HG03571 (cell line): Measurements from ENCODE around the gene DCUN1D1.

Source experiments
- ATAC-seq: cut with Tn5 transposase; IDR thresholded peaks from one replicate; pipeline ENCODE4 v1.9.1; 2021; ENCODE audit not compliant: unreplicated experiment

DCUN1D1 gene

DNA sequence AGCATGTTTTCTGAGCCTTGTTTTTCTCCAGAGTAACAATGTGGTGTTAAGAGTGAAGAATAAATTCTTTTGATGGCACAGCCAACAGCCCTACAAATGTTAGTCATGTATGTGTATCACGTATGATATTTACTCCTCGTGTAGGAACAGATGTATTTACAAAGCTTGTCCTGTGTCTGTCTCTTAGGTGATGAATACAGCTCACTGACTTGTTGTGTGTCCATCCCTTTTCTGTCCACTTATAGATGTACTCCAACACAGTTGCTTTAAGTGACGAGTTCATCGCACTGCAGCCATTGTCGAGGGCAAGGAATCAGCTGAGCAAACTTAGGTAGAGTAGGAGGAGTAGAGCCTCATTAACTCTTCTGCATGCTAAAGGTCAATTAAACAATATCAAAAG is 78.1 kb downstream of the DCUN1D1 start:
- no peak for ATAC-seq

DNA sequence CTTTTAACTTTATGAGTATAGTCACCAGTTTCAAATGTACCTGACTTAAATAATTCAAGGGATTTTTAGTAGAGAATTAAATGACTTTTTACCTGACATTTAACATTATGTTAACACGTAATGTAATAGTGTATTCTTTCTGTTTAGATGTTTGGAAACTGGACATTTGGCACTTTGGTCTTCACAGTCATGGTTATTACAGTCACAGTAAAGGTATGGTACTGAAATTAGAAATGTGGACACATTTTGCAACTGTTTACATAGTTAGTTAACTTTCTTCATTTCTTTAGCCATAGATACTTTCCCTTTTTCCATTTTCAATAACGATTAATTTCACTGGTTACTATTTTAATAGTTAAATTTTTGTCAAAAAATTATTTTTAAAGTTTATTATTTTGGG is 83.8 kb downstream of the DCUN1D1 start:
- ATAC-seq, result no peak

DNA sequence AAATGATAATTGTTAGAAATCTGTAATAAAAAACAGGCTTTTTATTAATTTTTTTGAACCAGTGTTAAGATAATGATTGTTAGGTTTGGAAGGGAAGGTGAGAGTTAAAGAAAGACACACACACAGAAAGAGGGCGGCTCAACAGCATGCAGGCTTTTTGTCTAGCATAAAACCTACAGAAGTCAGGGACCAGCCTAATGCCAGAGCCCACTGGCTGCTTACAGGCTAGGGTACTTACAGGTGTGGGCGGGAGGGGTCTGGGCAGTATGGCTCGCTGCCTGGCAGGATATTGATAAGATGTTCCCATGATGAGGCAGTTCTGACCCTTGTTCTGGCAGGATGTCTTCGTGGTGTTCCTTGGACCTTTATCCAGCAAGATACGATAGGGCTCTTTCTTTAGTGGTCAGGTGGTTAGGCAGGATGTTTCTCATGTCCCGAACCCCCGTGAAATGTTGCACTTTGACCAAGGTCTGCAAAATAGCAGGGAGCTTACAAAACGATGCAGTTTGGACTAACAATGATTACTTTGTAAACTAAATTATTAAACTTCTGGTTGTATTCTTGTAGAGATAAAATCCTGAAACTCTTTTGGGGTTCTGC is 84.7 kb downstream of the DCUN1D1 start:
- no peak for ATAC-seq

DNA sequence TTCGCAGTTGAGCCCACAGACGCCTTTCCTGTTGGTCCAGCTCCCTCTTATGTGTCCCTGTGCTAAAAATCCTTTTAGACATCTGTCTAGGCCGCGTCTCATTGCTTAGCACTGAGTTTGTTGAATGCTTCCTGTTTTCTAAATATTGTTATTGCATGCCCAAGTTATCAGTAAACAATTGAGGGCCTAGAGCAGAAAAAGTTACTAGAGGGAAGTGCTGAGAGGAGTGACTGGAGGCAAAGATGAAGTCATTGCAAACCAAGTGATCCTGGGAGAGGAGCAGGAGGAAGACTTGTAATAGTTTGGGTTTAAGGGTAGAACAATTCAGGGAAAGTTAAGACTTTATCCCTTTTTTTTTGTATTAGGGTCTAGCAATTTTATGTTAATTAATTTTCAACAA is 88.1 kb downstream of the DCUN1D1 start:
- ATAC-seq, result no peak

DNA sequence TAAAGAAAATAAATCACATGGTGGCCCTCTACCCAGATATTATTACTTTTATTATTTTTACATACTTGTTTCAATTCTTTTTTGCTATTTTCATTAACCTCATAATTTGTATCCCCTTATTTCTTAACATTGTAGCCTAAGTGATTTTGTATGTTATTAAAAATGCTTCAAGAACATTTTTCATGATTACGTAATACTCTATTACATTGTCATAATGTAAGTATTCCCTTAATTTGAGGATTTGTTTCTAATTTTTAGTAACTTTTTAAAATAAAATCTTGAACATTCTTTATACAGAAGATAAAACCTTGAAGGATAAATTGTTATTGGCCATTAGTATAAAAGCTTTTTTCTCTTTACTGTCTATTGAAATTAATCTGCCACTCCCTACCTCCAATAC is 89.0 kb downstream of the DCUN1D1 start:
- ATAC-seq, result no peak

DNA sequence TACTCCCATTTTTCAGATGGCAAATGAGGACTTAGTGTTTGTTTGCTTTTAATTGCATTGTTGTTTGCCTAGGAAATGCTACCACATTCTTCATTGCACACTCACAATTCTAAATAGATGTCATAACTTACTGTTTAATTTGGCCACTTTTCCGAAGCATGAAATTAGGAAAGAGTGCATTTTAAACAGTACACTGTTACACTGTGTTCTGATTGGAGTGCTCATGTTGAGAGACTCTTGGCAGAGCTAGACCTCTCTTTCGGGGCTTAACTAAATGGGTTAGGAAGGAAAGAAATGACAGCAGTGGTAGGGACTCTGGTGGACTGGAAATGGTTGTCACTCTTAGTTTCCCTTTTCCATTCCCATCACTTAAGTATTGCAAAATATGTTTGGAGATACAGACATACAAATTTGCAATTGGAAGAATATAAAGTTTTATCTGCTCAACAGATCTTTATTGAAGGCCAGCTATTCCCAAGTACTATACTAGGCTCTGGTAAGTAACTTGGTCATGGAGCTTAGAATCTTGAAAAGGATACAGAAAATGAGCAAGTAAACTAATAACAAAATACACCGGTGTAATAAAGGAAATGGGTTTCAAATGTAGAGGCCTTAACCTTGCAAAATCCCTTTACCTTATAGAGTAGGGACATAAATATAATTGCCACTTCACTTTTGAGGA is 90.2 kb downstream of the DCUN1D1 start:
- ATAC-seq, result no peak
